Omental fat pad (tissue), 4 donors: ENCODE results near the gene GRAMD1A. TPM values are rescaled to one million over a fixed set of nuclear protein-coding genes. Genes with fewer than 3 reads are reported as not detected.
"Not testable (repeated sequence)": the region's sequence is repeated elsewhere in the genome, so short reads cannot be mapped to it uniquely, and the experiment has no call there.

Source experiments
- ATAC-seq: fragments of 150-250 bp; one replicate; pipeline ENCODE4 v1.9.1; 2016; ENCODE audit warnings: mild to moderate bottlenecking, moderate library complexity; ENCODE audit not compliant: low FRiP score
- DNase-seq: peaks from one replicate; pipeline ENCODE4 v3.0.0-alpha.2; 2019; ENCODE audit warnings: low spot score
- total RNA-seq, 4 donors: library from RNA; depleted of rRNA; stranded (reverse); fragments of >200 nt; gene quantifications; one replicate each; pipeline ENCODE4 v1.1.0, GENCODE V29; 2016
- TF ChIP-seq, protein P1 (sequence below), 3 donors: fragments of 450-650 bp; IDR thresholded peaks; one replicate each; pipeline ENCODE4 v1.5.1; 2016 to 2017; ENCODE audit warnings: antibody characterized with exemption in 3 of 3, mild to moderate bottlenecking in 3 of 3, moderate library complexity in 2 of 3

Gene GRAMD1A
- total RNA-seq, 4 donors from 2014 or later, result 34.7 to 70.7 (median 43.3) TPM

DNA sequence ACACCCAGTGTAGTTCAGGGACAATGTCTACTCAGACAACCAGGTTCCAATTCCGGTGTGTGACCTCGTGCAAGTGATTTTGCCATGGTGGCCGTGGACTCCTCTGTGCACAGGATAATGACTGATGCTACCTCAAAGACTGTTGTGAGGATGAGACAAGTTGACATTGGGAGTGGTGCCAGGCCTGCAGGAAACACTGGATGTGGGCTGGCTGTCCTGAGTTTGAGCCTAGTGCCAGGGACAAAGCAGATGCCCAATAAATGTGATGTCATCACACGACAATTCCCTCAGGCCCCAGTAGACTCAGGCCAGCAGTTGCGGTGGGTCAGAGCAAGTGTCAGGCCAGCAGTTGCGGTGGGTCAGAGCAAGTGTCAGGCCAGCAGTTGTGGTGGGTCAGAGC lies 24.0 kb downstream of the GRAMD1A start:
- ATAC-seq (no peak), DNase-seq (no peak)
- TF ChIP-seq, protein P1, sequence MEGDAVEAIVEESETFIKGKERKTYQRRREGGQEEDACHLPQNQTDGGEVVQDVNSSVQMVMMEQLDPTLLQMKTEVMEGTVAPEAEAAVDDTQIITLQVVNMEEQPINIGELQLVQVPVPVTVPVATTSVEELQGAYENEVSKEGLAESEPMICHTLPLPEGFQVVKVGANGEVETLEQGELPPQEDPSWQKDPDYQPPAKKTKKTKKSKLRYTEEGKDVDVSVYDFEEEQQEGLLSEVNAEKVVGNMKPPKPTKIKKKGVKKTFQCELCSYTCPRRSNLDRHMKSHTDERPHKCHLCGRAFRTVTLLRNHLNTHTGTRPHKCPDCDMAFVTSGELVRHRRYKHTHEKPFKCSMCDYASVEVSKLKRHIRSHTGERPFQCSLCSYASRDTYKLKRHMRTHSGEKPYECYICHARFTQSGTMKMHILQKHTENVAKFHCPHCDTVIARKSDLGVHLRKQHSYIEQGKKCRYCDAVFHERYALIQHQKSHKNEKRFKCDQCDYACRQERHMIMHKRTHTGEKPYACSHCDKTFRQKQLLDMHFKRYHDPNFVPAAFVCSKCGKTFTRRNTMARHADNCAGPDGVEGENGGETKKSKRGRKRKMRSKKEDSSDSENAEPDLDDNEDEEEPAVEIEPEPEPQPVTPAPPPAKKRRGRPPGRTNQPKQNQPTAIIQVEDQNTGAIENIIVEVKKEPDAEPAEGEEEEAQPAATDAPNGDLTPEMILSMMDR (IDR thresholded peaks at IDR 0.05), result no peak

DNA sequence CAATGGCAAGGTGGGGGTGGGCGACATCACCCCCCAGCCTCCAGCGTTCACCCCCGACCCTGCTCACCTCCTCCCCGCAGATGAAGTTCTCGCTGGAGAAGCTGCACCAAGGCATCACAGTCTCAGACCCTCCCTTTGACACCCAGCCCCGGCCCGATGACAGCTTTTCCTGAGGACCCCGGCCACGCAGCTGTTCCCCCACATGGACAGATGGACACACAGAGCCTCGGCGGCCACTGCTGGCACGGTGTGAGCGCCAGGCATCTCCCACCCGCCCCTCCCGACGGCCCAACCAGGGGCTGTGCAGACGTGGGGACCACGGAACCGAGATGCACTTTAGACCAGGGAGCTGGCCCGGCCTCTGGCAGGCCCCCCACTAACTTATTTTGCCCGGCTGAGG lies 25.8 kb downstream of the GRAMD1A start:
- no peak for ATAC-seq
- TF ChIP-seq, protein P1 (IDR thresholded peaks at IDR 0.05), result no peak
- DNase-seq, result no peak

DNA sequence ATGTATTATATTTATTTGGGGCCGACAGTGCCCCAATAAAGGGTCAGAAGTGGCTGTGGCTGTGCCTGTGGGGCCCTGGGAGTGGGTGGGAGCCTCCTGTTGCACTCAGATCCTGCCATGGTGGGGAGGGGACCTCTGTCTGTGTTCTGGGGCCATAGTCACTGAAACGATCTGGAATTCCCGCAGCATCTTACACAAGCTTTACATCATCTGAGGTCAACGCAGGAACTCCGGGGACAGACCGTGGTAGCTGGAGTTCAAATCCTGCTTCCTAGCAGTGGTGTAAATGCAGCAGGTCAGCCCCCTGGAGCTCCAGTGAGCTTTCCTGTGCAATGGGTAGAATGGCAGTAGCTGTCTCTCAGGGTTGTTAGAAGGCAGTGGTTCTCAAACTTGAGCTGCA lies 26.3 kb downstream of the GRAMD1A start:
- TF ChIP-seq, protein P1 (IDR thresholded peaks at IDR 0.05), result no peak
- DNase-seq (no peak), ATAC-seq (no peak)

DNA sequence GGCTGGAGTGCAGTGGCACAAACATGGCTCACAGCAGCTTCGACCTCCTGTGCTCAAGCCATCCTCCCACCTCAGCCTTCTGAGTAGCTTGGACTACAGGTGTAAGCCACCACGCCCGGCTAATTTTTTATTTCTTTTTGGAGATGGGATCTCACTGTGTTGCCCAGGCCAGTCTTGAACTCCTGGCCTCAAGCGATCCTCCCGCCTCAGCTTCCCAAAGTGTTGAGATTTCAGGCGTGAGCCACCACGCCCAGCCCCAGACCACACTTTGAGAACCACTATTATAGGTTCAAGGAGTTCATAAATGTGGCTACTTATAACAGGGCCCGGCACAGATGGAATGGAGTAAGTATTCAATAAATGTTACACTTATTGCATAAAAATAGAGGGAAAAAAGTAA lies 26.9 kb downstream of the GRAMD1A start:
- DNase-seq (no peak), ATAC-seq (no peak)
- TF ChIP-seq, protein P1 (IDR thresholded peaks at IDR 0.05), result no peak

DNA sequence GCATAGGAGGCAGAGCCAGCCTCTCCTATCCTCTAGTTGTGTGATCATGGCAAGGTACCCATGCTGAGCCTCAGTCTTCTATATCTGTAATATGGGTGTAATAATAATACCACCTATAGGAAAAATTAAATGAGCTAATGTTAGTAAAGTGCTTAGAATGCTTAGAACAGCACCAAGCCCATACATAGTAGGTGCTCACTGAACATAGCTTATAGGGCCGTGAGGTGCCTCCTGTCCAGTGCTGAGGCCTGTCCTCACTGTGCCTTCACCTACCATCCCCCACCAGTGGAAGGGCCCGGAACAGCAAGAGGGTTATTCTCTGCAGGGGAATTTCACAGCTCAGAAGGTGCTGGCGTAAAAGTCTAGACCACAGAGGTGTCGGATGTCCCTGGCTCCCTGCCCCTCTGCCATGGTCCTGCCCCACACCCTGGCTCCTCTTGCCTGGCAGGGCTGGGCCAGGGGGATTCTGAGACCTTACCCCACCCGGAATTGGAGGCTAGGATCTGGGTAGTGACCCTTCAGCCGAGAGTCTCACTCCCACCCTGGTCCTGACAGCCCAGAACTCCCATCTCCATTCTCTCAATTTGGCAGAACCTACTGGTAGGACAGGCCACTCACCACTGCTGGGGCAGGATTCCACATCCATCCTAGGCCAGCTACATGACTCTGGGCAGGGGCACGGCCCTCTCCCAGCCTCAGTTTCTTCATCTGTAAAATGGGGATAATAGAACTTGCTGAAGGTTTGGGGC lies 27.9 kb downstream of the GRAMD1A start:
- DNase-seq, result no peak
- no peak for ATAC-seq
- TF ChIP-seq, protein P1 (IDR thresholded peaks at IDR 0.05), result no peak

DNA sequence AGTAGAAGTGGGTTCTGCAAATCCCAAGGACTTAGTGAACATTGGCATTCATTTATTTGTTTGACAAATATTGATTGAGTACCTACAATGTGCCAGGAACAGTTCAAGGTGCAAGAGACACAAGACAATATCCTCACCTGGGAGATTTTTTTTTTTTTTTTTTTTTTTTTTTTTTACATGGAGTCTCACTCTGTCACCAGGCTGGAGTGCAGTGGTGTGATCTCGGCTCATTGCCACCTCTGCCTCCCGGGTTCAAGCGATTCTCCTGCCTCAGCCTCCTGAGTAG lies 28.4 kb downstream of the GRAMD1A start:
- DNase-seq, ATAC-seq: not testable (repeated sequence)

DNA sequence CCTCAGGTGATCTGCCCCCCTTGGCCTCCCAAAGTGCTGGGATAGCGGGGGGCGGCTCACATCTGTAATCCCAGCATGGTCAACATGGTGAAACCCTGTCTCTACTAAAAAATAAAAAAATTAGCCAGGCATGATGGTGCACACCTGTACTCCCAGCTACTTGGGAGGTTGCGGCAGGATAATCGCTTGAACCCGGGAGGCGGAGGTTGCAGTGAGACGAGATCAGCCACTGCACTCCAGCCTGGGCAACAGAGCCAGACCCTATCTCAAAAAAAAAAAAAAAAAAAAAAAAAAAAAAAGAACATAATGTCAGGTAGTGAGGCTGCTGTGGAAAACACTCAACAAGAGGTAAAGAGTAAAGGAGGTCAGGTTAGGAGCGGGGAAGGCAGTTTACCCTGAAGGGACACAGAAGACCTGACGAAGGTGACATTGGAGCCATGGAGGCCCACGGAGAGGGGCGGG lies 29.2 kb downstream of the GRAMD1A start:
- not testable (repeated sequence) for ATAC-seq, DNase-seq

DNA sequence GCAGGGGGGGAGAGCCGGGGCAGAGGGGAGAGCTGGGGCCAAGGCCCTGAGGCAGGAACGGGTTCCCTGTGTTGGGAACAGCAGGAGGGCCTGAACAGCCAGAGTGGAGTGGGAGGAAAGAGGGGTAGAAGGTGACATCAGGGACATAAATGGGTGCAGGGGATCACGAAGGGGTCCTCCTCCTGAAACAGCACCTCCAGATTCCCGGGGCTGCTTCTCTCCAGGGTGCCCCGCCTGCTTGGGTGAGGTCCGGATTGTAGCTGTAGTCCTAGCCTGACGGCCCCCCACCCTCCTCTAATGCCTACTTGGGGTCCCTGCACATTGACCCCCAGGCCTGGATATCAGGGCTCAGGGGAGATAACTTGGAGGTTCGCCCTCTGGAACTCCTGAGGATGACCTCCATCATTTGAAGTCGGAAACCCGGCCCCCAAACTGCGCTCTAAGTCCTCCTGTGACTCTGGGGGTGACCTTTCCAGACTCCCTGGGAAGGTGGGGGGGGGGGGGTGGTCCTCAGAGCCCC lies 29.7 kb downstream of the GRAMD1A start:
- ATAC-seq, result no peak
- TF ChIP-seq, protein P1 (IDR thresholded peaks at IDR 0.05), result no peak
- no peak for DNase-seq
